Measurements from ENCODE around the gene GPR35.

DNA sequence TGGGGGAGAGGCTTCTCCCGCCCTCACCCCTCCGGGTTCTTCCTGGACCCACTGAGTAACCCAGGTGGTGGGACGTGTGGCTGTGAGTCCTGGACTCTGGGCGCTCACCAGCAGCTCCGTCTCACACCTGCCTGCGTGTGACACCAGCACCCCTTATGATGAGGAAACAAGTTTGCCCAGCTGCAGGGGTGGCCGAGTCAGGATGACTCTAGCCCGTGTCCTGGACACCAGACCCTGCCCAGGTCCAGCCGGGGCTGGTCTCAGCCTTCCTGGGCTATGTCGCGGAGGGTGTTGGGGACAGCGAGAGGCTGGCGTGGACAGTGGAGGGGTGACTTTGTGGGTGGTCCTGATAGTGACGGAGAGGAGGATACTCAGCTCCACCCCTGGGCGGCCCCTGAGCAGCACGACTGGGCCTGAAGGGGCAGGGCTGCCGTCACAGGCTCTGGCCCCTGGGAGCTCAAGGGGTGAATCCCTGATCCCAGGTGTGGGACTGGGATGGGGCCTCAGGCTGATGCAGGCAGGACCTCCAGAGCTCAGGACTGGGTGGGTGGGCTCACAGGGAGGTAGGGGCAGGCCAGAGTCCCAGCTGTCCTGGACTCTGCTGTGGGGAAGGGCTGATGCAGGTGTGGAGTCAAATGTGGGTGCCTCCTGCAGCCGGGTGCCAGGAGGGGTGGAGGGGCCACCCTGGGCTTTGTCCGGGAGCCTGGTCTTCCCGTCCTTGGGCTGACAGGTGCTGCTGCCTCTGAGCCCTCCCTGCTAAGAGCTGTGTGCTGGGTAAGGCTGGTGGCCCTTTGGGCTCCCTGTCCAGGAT is 3.7 kb downstream of the GPR35 start:
- TF ChIP-seq POLR2A (IDR thresholded peaks at IDR 0.05; ENCODE audit: low read depth) = no peak
- TF ChIP-seq, protein P1, sequence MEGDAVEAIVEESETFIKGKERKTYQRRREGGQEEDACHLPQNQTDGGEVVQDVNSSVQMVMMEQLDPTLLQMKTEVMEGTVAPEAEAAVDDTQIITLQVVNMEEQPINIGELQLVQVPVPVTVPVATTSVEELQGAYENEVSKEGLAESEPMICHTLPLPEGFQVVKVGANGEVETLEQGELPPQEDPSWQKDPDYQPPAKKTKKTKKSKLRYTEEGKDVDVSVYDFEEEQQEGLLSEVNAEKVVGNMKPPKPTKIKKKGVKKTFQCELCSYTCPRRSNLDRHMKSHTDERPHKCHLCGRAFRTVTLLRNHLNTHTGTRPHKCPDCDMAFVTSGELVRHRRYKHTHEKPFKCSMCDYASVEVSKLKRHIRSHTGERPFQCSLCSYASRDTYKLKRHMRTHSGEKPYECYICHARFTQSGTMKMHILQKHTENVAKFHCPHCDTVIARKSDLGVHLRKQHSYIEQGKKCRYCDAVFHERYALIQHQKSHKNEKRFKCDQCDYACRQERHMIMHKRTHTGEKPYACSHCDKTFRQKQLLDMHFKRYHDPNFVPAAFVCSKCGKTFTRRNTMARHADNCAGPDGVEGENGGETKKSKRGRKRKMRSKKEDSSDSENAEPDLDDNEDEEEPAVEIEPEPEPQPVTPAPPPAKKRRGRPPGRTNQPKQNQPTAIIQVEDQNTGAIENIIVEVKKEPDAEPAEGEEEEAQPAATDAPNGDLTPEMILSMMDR (IDR thresholded peaks at IDR 0.05) = no peak
- TF ChIP-seq POLR2AphosphoS5 (IDR thresholded peaks at IDR 0.05) = no peak
- TF ChIP-seq EP300 (IDR thresholded peaks at IDR 0.05) = no peak
